ENCODE measurements around the gene BEST3.

Gene BEST3

GRCh38 chr12:69708649-69709048 is 9.5 kb upstream of the BEST3 start:
- no peak for DNase-seq (ENCODE audit: low read depth, low spot score)
- ChIA-PET POLR2A (no interaction called here), CTCF (no interaction called here)
- H3K4me3 ChIP-seq (ENCODE audit: low read depth, low read length), result no peak overlapping the region
- TF ChIP-seq CTCF (IDR thresholded peaks at IDR 0.05; ENCODE audit: insufficient read depth, low read length, missing control alignments), result no peak

GRCh38 chr12:69704357-69704756 is 5.3 kb upstream of the BEST3 start:
- no peak overlapping the region for H3K4me3 ChIP-seq (ENCODE audit: low read depth, low read length)
- TF ChIP-seq CTCF (IDR thresholded peaks at IDR 0.05; ENCODE audit: insufficient read depth, low read length, missing control alignments), result no peak
- ChIA-PET CTCF (interaction anchor here (0.9 kb wide), 1 partner anchor 30 kb away, joined by 3 read pairs; no protein-coding TSS in a partner anchor), POLR2A (no interaction called here)
- no peak for DNase-seq (ENCODE audit: low read depth, low spot score)

GRCh38 chr12:69703146-69703642 is 4.1 kb upstream of the BEST3 start:
- H3K4me3 ChIP-seq (ENCODE audit: low read depth, low read length), result no peak overlapping the region
- ChIA-PET POLR2A (no interaction called here), CTCF (no interaction called here)
- no peak for DNase-seq (ENCODE audit: low read depth, low spot score)
- TF ChIP-seq CTCF (IDR thresholded peaks at IDR 0.05; ENCODE audit: insufficient read depth, low read length, missing control alignments), result no peak

- ChIA-PET CTCF (no interaction called here), POLR2A (no interaction called here)
- no peak overlapping the region for H3K4me3 ChIP-seq (ENCODE audit: low read depth, low read length)
- no peak for DNase-seq (ENCODE audit: low read depth, low spot score)
- TF ChIP-seq CTCF (IDR thresholded peaks at IDR 0.05; ENCODE audit: insufficient read depth, low read length, missing control alignments), result no peak
Measured at GRCh38 chr12:69701826-69702225, 2.7 kb upstream of the BEST3 start.

GRCh38 chr12:69698054-69698453 is 1.0 kb downstream of the BEST3 start:
- DNase-seq (ENCODE audit: low read depth, low spot score), result no peak
- CTCF ChIA-PET, result no interaction called here
- POLR2A ChIA-PET, result no interaction called here
- TF ChIP-seq CTCF (IDR thresholded peaks at IDR 0.05; ENCODE audit: insufficient read depth, low read length, missing control alignments), result no peak
- H3K4me3 ChIP-seq (ENCODE audit: low read depth, low read length), result no peak overlapping the region

GRCh38 chr12:69694123-69694522 is 5.0 kb downstream of the BEST3 start:
- TF ChIP-seq CTCF (IDR thresholded peaks at IDR 0.05; ENCODE audit: insufficient read depth, low read length, missing control alignments), result no peak
- ChIA-PET CTCF (no interaction called here), POLR2A (no interaction called here)
- DNase-seq (ENCODE audit: low read depth, low spot score), result no peak
- no peak overlapping the region for H3K4me3 ChIP-seq (ENCODE audit: low read depth, low read length)
